Lung (tissue), 16 donors: ENCODE measurements around the gene STK16. TPM values are rescaled to one million over a fixed set of nuclear protein-coding genes. Genes with fewer than 3 reads are reported as not detected.

Experiments
- ATAC-seq: fragments of 200-7000 bp; cut with Tn5 transposase; one replicate; pipeline ENCODE4 v1.9.1; 2020; ENCODE audit warnings: moderate number of reproducible peaks; ENCODE audit not compliant: insufficient read depth, low FRiP score
- DNase-seq, 3 donors: peaks; one replicate each; pipeline ENCODE4 v3.0.0-alpha.2; 2013 to 2017
- H3K27ac ChIP-seq, 2 donors: one replicate each; pipeline ENCODE4 v1.5.1; 2013; ENCODE audit warnings: mild to moderate bottlenecking in 2 of 2, moderate library complexity in 2 of 2, control low read depth in 1 of 2, inconsistent platforms in 1 of 2, low read depth in 1 of 2, low read length in 1 of 2
- H3K27me3 ChIP-seq, 3 donors: one replicate each; pipeline ENCODE4 v1.5.1; 2013; ENCODE audit warnings: low read length in 2 of 3; ENCODE audit not compliant: control insufficient read depth in 3 of 3, insufficient read depth in 3 of 3
- H3K36me3 ChIP-seq, 4 donors: one replicate each; pipeline ENCODE4 v1.5.1; 2013; ENCODE audit warnings: low read length in 4 of 4, mild to moderate bottlenecking in 1 of 4, moderate library complexity in 1 of 4; ENCODE audit not compliant: control insufficient read depth in 4 of 4, insufficient read depth in 4 of 4
- H3K4me1 ChIP-seq, 5 donors: one replicate each; pipeline ENCODE4 v1.5.1; 2013; ENCODE audit warnings: low read length in 5 of 5, mild to moderate bottlenecking in 2 of 5, moderate library complexity in 1 of 5; ENCODE audit not compliant: control insufficient read depth in 5 of 5, insufficient read depth in 5 of 5
- H3K4me3 ChIP-seq: one replicate; pipeline ENCODE4 v1.5.1; 2013; ENCODE audit warnings: mild to moderate bottlenecking, control low read depth, moderate library complexity
- H3K9ac ChIP-seq, 2 donors: one replicate each; pipeline ENCODE4 v1.5.1; 2013; ENCODE audit warnings: low read length in 2 of 2, control low read depth in 1 of 2; ENCODE audit not compliant: insufficient read depth in 1 of 2
- H3K9me3 ChIP-seq, 4 donors: one replicate each; pipeline ENCODE4 v1.5.1; 2013; ENCODE audit warnings: low read length in 3 of 4, mild to moderate bottlenecking in 1 of 4, moderate library complexity in 1 of 4; ENCODE audit not compliant: control insufficient read depth in 4 of 4, insufficient read depth in 3 of 4
- WGBS, 2 donors: extraction: QIAGEN DNeasy Blood & Tissue Kit; methylation state at CpG; one replicate each; pipeline ENCODE4 v1.1.7; 2013; 5-methylcytosine and 5-hydroxymethylcytosine counted together
- long read RNA-seq, 5 donors: transcript quantifications; one replicate each; lab custom pipeline, GENCODE V29; 2026
- polyA plus RNA-seq, 2 donors: library from polyadenylated mRNA; stranded (reverse); fragments of 200-250 nt; gene quantifications; one replicate each; pipeline ENCODE4 v1.2.1, GENCODE V29; 2013
- total RNA-seq, 2 donors: library from RNA; depleted of rRNA in 1 of 2; stranded (reverse); fragments of >200 nt in 1 of 2; gene quantifications; one replicate each; pipeline ENCODE4 v1.2.1, GENCODE V29; 2014 to 2021
- TF ChIP-seq, protein P1 (sequence below): IDR thresholded peaks from 2 replicates; pipeline ENCODE4 v1.5.1; 2012; ENCODE audit warnings: mild to moderate bottlenecking; ENCODE audit errors: control extremely low read depth, extremely low read depth
- donor health status: control.
- donor health status: control.
- donor health status: Bipolar disorder and iron deficiency.
- donor health status: healthy.
- donor health status: DM: yes; HTN: yes; CAD: no.

The STK16 gene
- 10 to 100 TPM; 16.2 to 25.7 TPM for total RNA-seq
- polyA plus RNA-seq = 10 to 100 TPM; 25.2 to 50.5 TPM
- long read RNA-seq, donor 1, transcript STK16-204 (8 exons, 2,868 nt) = major isoform, 8 of 11 reads
- long read RNA-seq, donor 1, partial matches to known transcripts = 0 of 11 reads
- long read RNA-seq, donor 1, other reads (novel, unspliced or antisense) = 0 of 11 reads
- long read RNA-seq, donor 2, partial matches to known transcripts = 0 of 1 reads
- long read RNA-seq, donor 2, other reads (novel, unspliced or antisense) = 0 of 1 reads
- long read RNA-seq, donor 3, partial matches to known transcripts = 7 of 13 reads
- long read RNA-seq, donor 3, other reads (novel, unspliced or antisense) = 0 of 13 reads
- long read RNA-seq, donor 4, partial matches to known transcripts = 0 of 2 reads
- long read RNA-seq, donor 4, other reads (novel, unspliced or antisense) = 0 of 2 reads
- long read RNA-seq, donor 5, transcript STK16-204 (8 exons, 2,868 nt) = major isoform, 11 of 25 reads
- long read RNA-seq, donor 5, partial matches to known transcripts = 7 of 25 reads
- long read RNA-seq, donor 5, other reads (novel, unspliced or antisense) = 0 of 25 reads

GRCh38 chr2:219245148-219245898 lies at the start of gene STK16, which contains the start of gene GLB1L:
Gene STK16 (plus strand): TSS chr2:219245479. CDS start chr2:219246000, 521 bp downstream.
Gene GLB1L (minus strand): TSS chr2:219245444. CDS start chr2:219243573, 1,871 bp downstream.
- 0 to 1% methylated on average over 46 of the region's 46 CpGs for WGBS, 2 donors
- peak; percentile 91 for ATAC-seq
- Histone ChIP-seq H3K36me3 (peaks cover 0 to 15% (median 8%) of the 10 kb centered on the region in 4 donors), H3K27ac (peak within 1 kb of the TSS; percentile 92 to 99), H3K4me1 (peaks cover 0 to 38% (median 28%) of the 10 kb centered on the region in 5 donors), H3K9ac (peak within 1 kb of the TSS; percentile 89 to 98), H3K4me3 (peak within 1 kb of the TSS; percentile 97), H3K27me3 (no peaks in the 10 kb centered on the region), H3K9me3 (no peaks in the 10 kb centered on the region)
- peak; percentile 96 to 97 (median 96) for DNase-seq
- TF ChIP-seq, protein P1, sequence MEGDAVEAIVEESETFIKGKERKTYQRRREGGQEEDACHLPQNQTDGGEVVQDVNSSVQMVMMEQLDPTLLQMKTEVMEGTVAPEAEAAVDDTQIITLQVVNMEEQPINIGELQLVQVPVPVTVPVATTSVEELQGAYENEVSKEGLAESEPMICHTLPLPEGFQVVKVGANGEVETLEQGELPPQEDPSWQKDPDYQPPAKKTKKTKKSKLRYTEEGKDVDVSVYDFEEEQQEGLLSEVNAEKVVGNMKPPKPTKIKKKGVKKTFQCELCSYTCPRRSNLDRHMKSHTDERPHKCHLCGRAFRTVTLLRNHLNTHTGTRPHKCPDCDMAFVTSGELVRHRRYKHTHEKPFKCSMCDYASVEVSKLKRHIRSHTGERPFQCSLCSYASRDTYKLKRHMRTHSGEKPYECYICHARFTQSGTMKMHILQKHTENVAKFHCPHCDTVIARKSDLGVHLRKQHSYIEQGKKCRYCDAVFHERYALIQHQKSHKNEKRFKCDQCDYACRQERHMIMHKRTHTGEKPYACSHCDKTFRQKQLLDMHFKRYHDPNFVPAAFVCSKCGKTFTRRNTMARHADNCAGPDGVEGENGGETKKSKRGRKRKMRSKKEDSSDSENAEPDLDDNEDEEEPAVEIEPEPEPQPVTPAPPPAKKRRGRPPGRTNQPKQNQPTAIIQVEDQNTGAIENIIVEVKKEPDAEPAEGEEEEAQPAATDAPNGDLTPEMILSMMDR = no peak

- H3K9ac ChIP-seq = no peak overlapping the region
- H3K9me3 ChIP-seq = no peaks in the 10 kb centered on the region
- no peak for ATAC-seq
- DNase-seq = no peak
- no peaks in the 10 kb centered on the region for H3K36me3 ChIP-seq
- no peak overlapping the region for H3K4me3 ChIP-seq
- H3K4me1 ChIP-seq = no peaks in the 10 kb centered on the region
- TF ChIP-seq, protein P1 = no peak
- no peaks in the 10 kb centered on the region for H3K27me3 ChIP-seq
- WGBS, 2 donors = 94% methylated on average over 1 of the region's 1 CpG
- H3K27ac ChIP-seq = no peak overlapping the region
Observed at GRCh38 chr2:219197388-219197787, 47.9 kb upstream of the STK16 start.

DNA sequence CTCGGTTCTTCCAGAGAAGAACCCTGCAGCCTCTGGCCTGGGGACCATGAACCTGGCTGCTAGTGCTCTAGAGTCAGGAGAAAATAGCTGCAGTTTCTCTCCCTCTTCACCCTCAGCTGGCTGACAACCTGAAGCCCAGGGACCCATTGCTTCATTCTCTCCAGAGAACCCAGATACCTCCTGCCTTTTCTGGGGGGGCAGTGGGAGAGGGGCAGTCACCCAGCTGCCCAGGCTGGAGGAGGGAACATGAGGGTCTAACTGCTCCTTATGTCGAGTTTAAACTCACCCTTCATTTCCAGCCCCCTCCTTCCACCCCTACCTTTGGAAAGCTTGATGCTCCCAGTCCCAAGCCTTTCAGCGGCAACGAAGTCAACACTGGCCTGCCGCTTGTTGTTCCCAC lies 46.3 kb upstream of the STK16 start:
- no peak overlapping the region for H3K27ac ChIP-seq
- H3K27me3 ChIP-seq = no peaks in the 10 kb centered on the region
- H3K4me3 ChIP-seq = no peak overlapping the region
- H3K9me3 ChIP-seq = no peaks in the 10 kb centered on the region
- ATAC-seq (no peak), DNase-seq (no peak)
- TF ChIP-seq, protein P1 = no peak
- H3K4me1 ChIP-seq = no peaks in the 10 kb centered on the region
- 78 to 87% methylated on average over 5 of the region's 5 CpGs for WGBS, 2 donors
- H3K36me3 ChIP-seq = no peaks in the 10 kb centered on the region
- H3K9ac ChIP-seq = no peak overlapping the region
